H1 (cell line): ENCODE data around the gene SLFN12L. TPM values are rescaled to one million over a fixed set of nuclear protein-coding genes. Genes with fewer than 3 reads are reported as not detected.
A peak's percentile ranks its signal among the peaks of the same experiment; 100 is the strongest.

Source experiments
- CTCF ChIA-PET: fragments of 300-600 bp; sonication (Branson Sonifier 250); formaldehyde crosslinking; loops from one replicate; lab custom pipeline; 2021; ENCODE audit not compliant: partially characterized antibody; lab: Charles Lee
- POLR2A ChIA-PET: fragments of 300-600 bp; sonication (Branson Sonifier 250); formaldehyde crosslinking; loops from one replicate; lab custom pipeline; 2021; ENCODE audit warnings: inconsistent platforms; ENCODE audit not compliant: partially characterized antibody; lab: Charles Lee
- DNase-seq, 2 experiments: peaks; one replicate each; pipeline versions ENCODE4 v3.0.0 to v3.0.0-alpha.2; 2010 to 2022; ENCODE audit warnings: low spot score in 2 of 2, low read depth in 1 of 2, mixed read lengths in 1 of 2
- FAIRE-seq: peaks from 2 replicates; lab custom pipeline; 2011; peaks lifted over from hg19 to GRCh38; lab: Jason Lieb, UNC
- H2AFZ ChIP-seq: 2 replicates; pipeline ENCODE4 v1.8.1; 2012; ENCODE audit warnings: low read length, inconsistent platforms
- H2AK5ac ChIP-seq: 2 replicates; pipeline ENCODE4 v1.6.1; 2013; ENCODE audit warnings: low read depth, low read length
- H2BK120ac ChIP-seq: replicated peaks from 2 replicates; pipeline ENCODE3; 2013; ENCODE audit warnings: low read depth, low read length, inconsistent platforms
- H2BK12ac ChIP-seq: 2 replicates; pipeline ENCODE4 v1.6.1; 2013; ENCODE audit warnings: low read depth, low read length
- H2BK15ac ChIP-seq: 2 replicates; pipeline ENCODE4 v1.6.1; 2013; ENCODE audit warnings: low read length
- H2BK20ac ChIP-seq: 2 replicates; pipeline ENCODE4 v1.6.1; 2013; ENCODE audit warnings: low read length
- H2BK5ac ChIP-seq: 2 replicates; pipeline ENCODE4 v1.6.1; 2013; ENCODE audit warnings: low read depth, low read length
- H3K14ac ChIP-seq: 2 replicates; pipeline ENCODE4 v1.6.1; 2013; ENCODE audit warnings: inconsistent platforms; ENCODE audit not compliant: insufficient read length
- H3K18ac ChIP-seq: 2 replicates; pipeline ENCODE4 v1.6.1; 2013; ENCODE audit warnings: low read length; ENCODE audit errors: extremely low read depth
- H3K23ac ChIP-seq: 2 replicates; pipeline ENCODE4 v1.6.1; 2013; ENCODE audit warnings: inconsistent platforms; ENCODE audit not compliant: insufficient read length
- H3K23me2 ChIP-seq: 2 replicates; pipeline ENCODE4 v1.6.1; 2013; ENCODE audit warnings: low read depth, low read length
- H3K27ac ChIP-seq: 2 replicates; pipeline ENCODE4 v1.6.1; 2011; ENCODE audit warnings: low read depth, low read length, inconsistent platforms
- H3K27me3 ChIP-seq, 4 experiments: replicated peaks in 1 of 4; 1 replicate in 1 of 4; 2 replicates in 3 of 4; pipeline versions ENCODE4 v1.6.1 to v1.8.1; 2011 to 2013; ENCODE audit warnings: low read length in 3 of 4, mild to moderate bottlenecking in 3 of 4, inconsistent platforms in 2 of 4, mixed read lengths in 2 of 4, moderate library complexity in 1 of 4; ENCODE audit not compliant: control insufficient read depth in 3 of 4, insufficient read depth in 3 of 4; ENCODE audit errors: extremely low read depth in 1 of 4
- H3K36me3 ChIP-seq, 4 experiments: 2 replicates each; pipeline versions ENCODE4 v1.6.1 to v1.8.1; 2011 to 2013; ENCODE audit warnings: mild to moderate bottlenecking in 4 of 4, low read length in 3 of 4, moderate library complexity in 2 of 4, control low read depth in 1 of 4, inconsistent platforms in 1 of 4; ENCODE audit not compliant: insufficient read depth in 4 of 4, control insufficient read depth in 2 of 4
- H3K4ac ChIP-seq: replicated peaks from 2 replicates; pipeline ENCODE3; 2013; ENCODE audit warnings: low read length, low read depth, mixed read lengths, inconsistent platforms; ENCODE audit not compliant: insufficient read length
- H3K4me1 ChIP-seq, 4 experiments: replicated peaks in 1 of 4; 1 replicate in 1 of 4; 2 replicates in 3 of 4; pipeline versions ENCODE4 v1.6.1 to v1.8.1; 2011 to 2013; ENCODE audit warnings: low read length in 3 of 4, inconsistent platforms in 2 of 4, mixed read lengths in 1 of 4; ENCODE audit not compliant: insufficient read depth in 4 of 4, control insufficient read depth in 3 of 4
- H3K4me2 ChIP-seq, 2 experiments: 2 replicates each; pipeline versions ENCODE4 v1.6.1 to v1.8.1; 2011 to 2013; ENCODE audit warnings: low read depth in 2 of 2, low read length in 2 of 2, control low read depth in 1 of 2, inconsistent platforms in 1 of 2, mild to moderate bottlenecking in 1 of 2; ENCODE audit not compliant: insufficient read depth in 1 of 2
- H3K4me3 ChIP-seq, 4 experiments: fragments of 200-600, 300-600 bp in 1 of 4; sonication (generic), shearing (Covaris generic), sonication (Bioruptor Twin) in 1 of 4; 2 replicates each; pipeline versions ENCODE4 v1.5.1 to v1.8.1; 2011 to 2016; ENCODE audit warnings: low read length in 4 of 4, low read depth in 3 of 4, control low read depth in 2 of 4, inconsistent platforms in 2 of 4, mild to moderate bottlenecking in 2 of 4, mixed read lengths in 1 of 4, moderate library complexity in 1 of 4; ENCODE audit not compliant: insufficient read depth in 2 of 4; ENCODE audit errors: extremely low read depth in 1 of 4
- H3K56ac ChIP-seq: replicated peaks from 2 replicates; pipeline ENCODE3; 2013; ENCODE audit warnings: low read depth, mild to moderate bottlenecking, mixed read lengths, low read length, inconsistent platforms; ENCODE audit not compliant: insufficient read length
- H3K79me1 ChIP-seq: 2 replicates; pipeline ENCODE4 v1.6.1; 2013; ENCODE audit warnings: low read depth, low read length, control low read depth
- H3K79me2 ChIP-seq, 2 experiments: 2 replicates each; pipeline versions ENCODE4 v1.6.1 to v1.8.1; 2012 to 2013; ENCODE audit warnings: low read length in 2 of 2, mild to moderate bottlenecking in 2 of 2, inconsistent platforms in 1 of 2; ENCODE audit not compliant: insufficient read depth in 2 of 2, control insufficient read depth in 1 of 2
- H3K9ac ChIP-seq, 4 experiments: replicated peaks in 1 of 4; 1 replicate in 1 of 4; 2 replicates in 3 of 4; pipeline versions ENCODE4 v1.6.1 to v1.8.1; 2011 to 2013; ENCODE audit warnings: low read depth in 3 of 4, low read length in 3 of 4, control low read depth in 2 of 4, mild to moderate bottlenecking in 2 of 4, moderate library complexity in 2 of 4, inconsistent platforms in 1 of 4; ENCODE audit errors: extremely low read depth in 1 of 4
- H3K9me3 ChIP-seq, 2 experiments: 2 replicates each; pipeline versions ENCODE4 v1.6.1 to v1.8.1; 2012 to 2013; ENCODE audit warnings: mild to moderate bottlenecking in 2 of 2, moderate library complexity in 2 of 2, control low read depth in 1 of 2, inconsistent platforms in 1 of 2, low read depth in 1 of 2, low read length in 1 of 2, mixed read lengths in 1 of 2; ENCODE audit not compliant: insufficient read depth in 2 of 2
- H4K20me1 ChIP-seq, 2 experiments: replicated peaks in 1 of 2; 2 replicates each; pipeline versions ENCODE3 to v1.8.1; 2011 to 2013; ENCODE audit warnings: inconsistent platforms in 2 of 2, low read length in 2 of 2, mild to moderate bottlenecking in 1 of 2; ENCODE audit not compliant: insufficient read depth in 2 of 2, control insufficient read depth in 1 of 2
- H4K5ac ChIP-seq: 2 replicates; pipeline ENCODE4 v1.6.1; 2013; ENCODE audit warnings: low read length, low read depth, mixed read lengths, inconsistent platforms; ENCODE audit not compliant: insufficient read length
- H4K8ac ChIP-seq: 2 replicates; pipeline ENCODE4 v1.8.0; 2013; ENCODE audit warnings: mild to moderate bottlenecking, moderate library complexity, low read length, inconsistent platforms; ENCODE audit not compliant: insufficient read depth; ENCODE audit errors: extremely low read depth
- H4K91ac ChIP-seq: replicated peaks from 2 replicates; pipeline ENCODE3; 2013; ENCODE audit warnings: low read length, mixed read lengths, inconsistent platforms; ENCODE audit not compliant: insufficient read length
- ASH2L ChIP-seq: fragments of 200-600, 300-600 bp; sonication (generic); IDR thresholded peaks from one replicate; pipeline ENCODE4 v1.7.1; 2017; ENCODE audit warnings: low read length
- BACH1 ChIP-seq: IDR thresholded peaks from 2 replicates; pipeline ENCODE4 v1.6.1; 2012; ENCODE audit warnings: low read length, improper control_type of control experiment
- BRCA1 ChIP-seq: IDR thresholded peaks from 2 replicates; pipeline ENCODE4 v1.6.1; 2012; ENCODE audit warnings: low read depth, low read length, improper control_type of control experiment
- CBX5 ChIP-seq: fragments of 300-800, 300-1000 bp; sonication (generic); IDR thresholded peaks from 2 replicates; pipeline ENCODE4 v1.7.1; 2016; ENCODE audit warnings: antibody characterized with exemption, low read length, low read depth
- CEBPB ChIP-seq: IDR thresholded peaks from 2 replicates; pipeline ENCODE4 v1.6.1; 2012; ENCODE audit warnings: low read depth, low read length
- GABPA ChIP-seq: IDR thresholded peaks from 2 replicates; pipeline ENCODE4 v1.6.1; 2011; ENCODE audit warnings: mild to moderate bottlenecking, low read length, moderate library complexity, borderline replicate concordance; ENCODE audit not compliant: insufficient read depth
- HDAC6 ChIP-seq: IDR thresholded peaks from one replicate; pipeline ENCODE4 v1.7.1; 2012; ENCODE audit warnings: low read depth, mild to moderate bottlenecking, inconsistent platforms, low read length, moderate library complexity
- JUND ChIP-seq: IDR thresholded peaks from 2 replicates; pipeline ENCODE4 v1.6.1; 2011; ENCODE audit warnings: mild to moderate bottlenecking, improper control_type of control experiment, low read length
- RBBP5 ChIP-seq: IDR thresholded peaks from 2 replicates; pipeline ENCODE4 v1.7.1; 2012; ENCODE audit warnings: low read depth, mild to moderate bottlenecking, inconsistent platforms, low read length, moderate library complexity, borderline replicate concordance
- SIN3A ChIP-seq, 2 experiments: IDR thresholded peaks in 1 of 2; conservative IDR thresholded peaks in 1 of 2; 2 replicates each; pipeline ENCODE4 v1.6.1; 2011 to 2012; ENCODE audit warnings: low read length in 2 of 2, improper control_type of control experiment in 1 of 2, low read depth in 1 of 2, mild to moderate bottlenecking in 1 of 2
- SP2 ChIP-seq: IDR thresholded peaks from 2 replicates; pipeline ENCODE4 v1.6.1; 2012; ENCODE audit warnings: mild to moderate bottlenecking, low read length, inconsistent platforms
- TAF7 ChIP-seq: optimal IDR thresholded peaks from 2 replicates; pipeline ENCODE3; 2011; ENCODE audit warnings: low read depth, mild to moderate bottlenecking, inconsistent platforms, low read length, moderate library complexity, borderline replicate concordance
- WGBS, 2 experiments: shearing (Covaris generic) in 1 of 2; methylation state at CpG; one replicate each; pipeline versions ENCODE4 v1.1.6 to v1.1.7; 2013 to 2015; ENCODE audit warnings: low lambda C conversion rate in 2 of 2, mixed read lengths in 2 of 2, inconsistent platforms in 1 of 2, low coverage in 1 of 2, missing lambda C conversion rate in 1 of 2; ENCODE audit not compliant: insufficient replicate concordance in 2 of 2, insufficient coverage in 1 of 2, insufficient read length in 1 of 2; ENCODE audit errors: extremely low coverage in 1 of 2, missing lambda C conversion rate in 1 of 2; 5-methylcytosine and 5-hydroxymethylcytosine counted together
- polyA plus RNA-seq, 7 experiments: library from polyadenylated mRNA; depleted of rRNA in 3 of 7; stranded (reverse) in 5 of 7; unstranded in 2 of 7; fragments of >200 nt in 5 of 7; fragments of 200-250 nt in 2 of 7; gene quantifications; 1 replicate in 5 of 7; 2 replicates in 1 of 7; 4 replicates in 1 of 7; pipeline versions ENCODE4 v1.2.1 to v1.2.3, GENCODE V29; 2011 to 2013; ENCODE audit warnings: missing spikeins in 2 of 7, mixed read lengths in 2 of 7
- total RNA-seq: library from RNA; stranded (reverse); fragmentation: NEBNext Ultra II Directional; extraction: Animal tissue kit (Norgen Biotek cat#: 25700); gene quantifications from 2 replicates; pipeline ENCODE4 v1.2.1, GENCODE V29; 2021
- TF ChIP-seq, protein P1 (sequence below): IDR thresholded peaks from 2 replicates; pipeline ENCODE4 v1.6.1; 2012; ENCODE audit warnings: inconsistent platforms

The SLFN12L gene
- total and polyA plus RNA-seq, 2 of the 8 experiments (the other 6 are each of a cell fraction or from before 2014, with no cell fraction given), result not detected

DNA sequence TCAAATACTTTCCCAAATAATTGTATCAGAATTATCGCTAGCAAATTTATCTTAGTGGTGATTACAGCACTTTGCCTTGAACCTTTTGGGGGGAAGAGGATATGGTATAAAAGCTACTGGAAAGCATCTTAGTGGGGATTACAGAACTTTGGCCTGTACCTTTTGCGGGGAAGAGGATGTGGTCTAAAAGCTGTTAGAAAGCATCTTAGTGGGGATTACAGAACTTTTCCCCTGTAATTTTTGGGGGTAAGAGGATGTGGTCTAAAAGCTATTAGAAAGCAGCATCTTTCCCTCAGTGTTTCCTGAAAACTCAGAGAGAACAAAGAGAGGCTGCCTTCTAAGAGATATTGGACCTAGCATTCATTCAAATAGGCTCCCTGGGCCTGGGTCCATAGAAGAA, 109.2 kb downstream of the SLFN12L start:
- H3K56ac ChIP-seq, result no peak overlapping the region
- 0 out of 4 replicates have a peak, but pooled peaks cover 0 to 3% of the 10 kb centered on the region in 2 experiments for H3K79me2 ChIP-seq
- peaks cover 5% of the 10 kb centered on the region; the same call in 1 of the 2 replicates for H3K23me2 ChIP-seq
- ChIA-PET CTCF (interaction anchor here (1.3 to 2.3 kb wide), 2 partner anchors 14 to 116 kb away, joined by 4 to 10 read pairs; no protein-coding TSS in a partner anchor), POLR2A (interaction anchor here (0.7 kb wide), 1 partner anchor 16 kb away, joined by 3 read pairs; no protein-coding TSS in a partner anchor)
- H2BK15ac ChIP-seq, result no peak overlapping the region
- H3K4me2 ChIP-seq, result peak overlapping the region in 1 of 2 experiments; percentile 13; a peak in 2 of 4 replicates
- no peak overlapping the region for H3K14ac ChIP-seq
- H3K9me3 ChIP-seq, result no peaks in the 10 kb centered on the region
- H4K5ac ChIP-seq, result no peak overlapping the region
- H3K27me3 ChIP-seq, result peaks cover 0 to 8% (median 3%) of the 10 kb centered on the region in 4 experiments; a peak in 4 of 7 replicates
- no peaks in the 10 kb centered on the region for H3K36me3 ChIP-seq
- no peak overlapping the region for H3K9ac ChIP-seq
- peaks cover 0 to 3% of the 10 kb centered on the region in 2 experiments for H4K20me1 ChIP-seq
- no peak overlapping the region for H2AK5ac ChIP-seq
- H2BK120ac ChIP-seq, result no peak overlapping the region
- H3K4me1 ChIP-seq, result peaks cover 0 to 14% (median 5%) of the 10 kb centered on the region in 4 experiments; a peak in 5 of 7 replicates
- WGBS, 2 experiments, result 85% methylated on average over 2 of the region's 2 CpGs; no CpG with 5 or more reads in 1 of the 2 experiments
- no peak overlapping the region for H2BK20ac ChIP-seq
- H3K4ac ChIP-seq, result no peak overlapping the region
- H2BK12ac ChIP-seq, result no peak overlapping the region
- H4K8ac ChIP-seq, result no peak overlapping the region
- FAIRE-seq (no peak), DNase-seq (no peak)
- no peak overlapping the region for H2AFZ ChIP-seq
- H3K27ac ChIP-seq, result no peak overlapping the region
- H3K79me1 ChIP-seq, result no peaks in the 10 kb centered on the region
- H3K23ac ChIP-seq, result no peak overlapping the region
- H2BK5ac ChIP-seq, result no peak overlapping the region
- H4K91ac ChIP-seq, result no peak overlapping the region
- H3K4me3 ChIP-seq, result no peak overlapping the region
- no peak overlapping the region for H3K18ac ChIP-seq
- TF ChIP-seq BACH1 (no peak), CBX5 (no peak), GABPA (no peak), BRCA1 (no peak), RBBP5 (no peak), TAF7 (no peak), SIN3A (conservative IDR thresholded peaks at IDR 0.05 in 1 of 2, IDR thresholded peaks at IDR 0.05 in 1 of 2; ENCODE audit: low read depth in 1 of 2, low read length in 2 of 2) (no peak), SP2 (no peak), HDAC6 (no peak), ASH2L (no peak), CEBPB (no peak), JUND (no peak)
- TF ChIP-seq, protein P1, sequence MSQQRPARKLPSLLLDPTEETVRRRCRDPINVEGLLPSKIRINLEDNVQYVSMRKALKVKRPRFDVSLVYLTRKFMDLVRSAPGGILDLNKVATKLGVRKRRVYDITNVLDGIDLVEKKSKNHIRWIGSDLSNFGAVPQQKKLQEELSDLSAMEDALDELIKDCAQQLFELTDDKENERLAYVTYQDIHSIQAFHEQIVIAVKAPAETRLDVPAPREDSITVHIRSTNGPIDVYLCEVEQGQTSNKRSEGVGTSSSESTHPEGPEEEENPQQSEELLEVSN, result no peak
